NCI-H69 (cell line): ENCODE measurements around the gene STX17.
"Not testable (repeated sequence)": the region's sequence is repeated elsewhere in the genome, so short reads cannot be mapped to it uniquely, and the experiment has no call there.

Source experiments
- DNase-seq: peaks from one replicate; lab custom pipeline; 2025; lab: John Stamatoyannopoulos, UW

The STX17 gene

DNA sequence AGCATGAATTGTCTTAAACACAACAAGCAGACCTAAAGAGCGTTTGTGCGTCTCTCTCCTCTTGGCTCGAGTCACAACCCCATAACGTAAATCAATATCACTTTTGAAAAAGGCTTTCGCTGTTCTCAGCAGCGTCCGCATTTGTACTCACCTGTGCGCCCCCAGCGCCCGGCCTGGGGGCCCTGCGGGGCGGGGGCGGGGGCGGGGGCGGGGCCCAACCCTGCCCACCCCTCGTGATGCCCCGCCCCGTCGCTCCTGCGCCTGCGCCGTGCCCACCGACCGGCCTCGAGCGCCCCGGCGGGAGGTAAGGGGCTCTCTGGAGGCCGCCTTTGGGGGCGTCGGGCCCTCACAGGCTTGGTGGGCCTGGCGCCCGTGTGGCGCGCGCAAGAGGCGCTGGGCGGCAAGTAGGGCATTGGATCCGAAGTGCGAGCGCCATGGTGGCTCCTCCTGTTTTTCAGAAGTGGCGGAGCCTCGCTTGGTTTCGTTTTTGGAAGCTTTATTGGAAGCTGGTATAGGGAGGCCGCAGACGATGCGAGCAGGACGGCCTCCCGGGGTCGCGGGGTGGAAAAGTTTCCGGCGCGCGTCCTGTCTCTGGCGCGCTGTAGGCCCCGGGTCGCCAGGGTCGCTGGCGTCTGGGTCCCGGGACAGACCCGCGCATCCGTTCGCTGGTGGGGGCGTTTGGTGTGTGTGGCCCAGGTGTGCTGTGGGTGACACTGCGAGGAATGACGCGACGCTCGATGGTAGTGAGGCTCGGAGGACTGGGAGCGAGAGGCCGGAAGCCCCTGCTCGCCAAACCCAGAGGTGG lies at the start of gene STX17:
Gene STX17, plus strand, starts transcription at position 252 of the 805 bp plus-strand sequence. CDS start 8,586 bp downstream, outside the sequence.
- DNase-seq, result peak; percentile 91

DNA sequence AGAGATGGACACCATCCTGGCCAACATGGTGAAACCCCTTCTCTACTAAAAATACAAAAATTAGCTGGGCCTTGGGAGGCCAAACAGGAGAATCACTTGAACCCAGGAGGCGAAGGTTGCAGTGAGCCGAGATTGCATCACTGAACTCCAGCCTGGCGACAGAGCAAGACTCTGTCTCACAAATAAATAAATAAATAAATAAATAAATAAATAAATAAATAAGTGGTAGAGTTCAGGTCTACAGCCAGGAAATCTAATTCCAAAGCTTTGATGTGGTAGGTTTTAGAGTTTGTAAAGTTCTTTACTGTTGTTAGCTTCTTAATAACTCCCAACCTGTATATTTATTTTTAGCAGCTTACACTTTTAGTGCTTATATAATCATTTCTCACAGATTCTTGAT lies 48.9 kb upstream of the STX17 start:
- DNase-seq, result not testable (repeated sequence)

DNA sequence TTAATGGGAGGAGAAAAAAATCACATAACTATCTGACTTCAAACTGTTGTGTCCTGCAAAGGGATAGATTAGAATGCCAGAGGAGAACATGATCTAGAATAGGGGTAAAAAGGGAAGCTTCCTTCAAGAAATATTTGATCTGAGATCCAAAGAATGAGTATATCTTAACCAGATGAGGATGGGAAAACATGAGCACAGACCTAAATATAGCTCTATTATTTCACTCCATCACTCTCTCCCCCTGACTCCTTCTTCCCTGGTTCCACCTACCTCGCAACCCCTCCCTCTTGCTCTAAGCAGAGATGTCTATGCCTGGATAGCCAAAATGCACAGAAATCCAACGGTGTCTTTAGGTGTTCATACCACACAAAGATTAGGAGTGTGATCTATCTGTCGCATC lies 48.4 kb upstream of the STX17 start:
- DNase-seq, result no peak

DNA sequence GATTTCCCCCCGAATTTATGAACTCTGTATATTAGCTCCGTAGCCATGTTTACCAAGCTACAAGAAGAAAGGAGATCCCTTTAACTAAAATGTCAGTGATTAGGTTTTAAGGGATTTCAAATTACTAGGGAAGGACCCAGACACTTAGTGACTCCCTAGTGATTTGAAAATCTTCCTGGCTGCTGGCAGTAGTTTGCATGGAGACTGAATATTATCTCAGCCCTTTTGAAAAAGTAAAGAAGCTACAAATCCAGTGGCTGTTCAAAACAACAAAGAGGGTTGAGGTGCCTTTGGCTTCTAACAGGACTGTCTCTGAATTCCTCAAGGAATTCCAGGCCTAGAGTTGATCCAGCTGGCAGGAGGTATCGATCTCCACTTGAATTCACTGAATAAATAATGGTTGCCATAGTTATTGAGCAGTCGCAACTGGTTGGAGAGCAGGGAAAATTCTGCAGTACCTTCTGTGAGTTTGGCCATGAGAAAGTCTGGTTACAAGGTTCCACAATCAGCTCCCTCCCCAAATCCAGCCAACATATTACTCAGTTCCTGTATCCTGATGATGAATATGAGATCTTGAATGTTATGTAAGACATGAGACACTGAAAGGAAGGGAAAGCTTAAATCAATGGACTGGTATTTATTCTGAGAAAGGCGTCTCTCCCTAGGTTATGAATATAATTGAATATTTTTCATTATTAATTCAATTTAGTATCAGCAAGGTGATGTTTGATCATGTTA lies 47.0 kb upstream of the STX17 start:
- DNase-seq, result peak; percentile 33

DNA sequence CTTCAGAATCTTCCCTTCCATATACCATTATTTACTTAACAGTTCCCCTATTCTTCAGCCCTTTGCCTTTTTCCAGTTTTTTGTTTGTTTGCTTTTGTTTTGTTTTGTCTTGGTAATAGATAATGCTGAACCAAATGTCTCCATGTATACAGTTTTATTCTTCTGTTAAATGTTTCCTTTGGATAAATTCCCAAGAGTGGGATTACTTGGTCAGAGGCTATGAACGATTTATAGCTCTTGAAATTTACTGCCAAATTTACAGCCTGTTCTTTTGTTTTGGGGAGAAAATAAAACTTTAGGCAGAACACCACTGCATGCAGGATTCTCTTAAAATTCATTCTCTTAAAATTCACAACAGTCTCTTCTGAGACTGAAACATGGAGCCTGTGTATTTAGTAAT lies 46.2 kb upstream of the STX17 start:
- DNase-seq, result peak; percentile 11

DNA sequence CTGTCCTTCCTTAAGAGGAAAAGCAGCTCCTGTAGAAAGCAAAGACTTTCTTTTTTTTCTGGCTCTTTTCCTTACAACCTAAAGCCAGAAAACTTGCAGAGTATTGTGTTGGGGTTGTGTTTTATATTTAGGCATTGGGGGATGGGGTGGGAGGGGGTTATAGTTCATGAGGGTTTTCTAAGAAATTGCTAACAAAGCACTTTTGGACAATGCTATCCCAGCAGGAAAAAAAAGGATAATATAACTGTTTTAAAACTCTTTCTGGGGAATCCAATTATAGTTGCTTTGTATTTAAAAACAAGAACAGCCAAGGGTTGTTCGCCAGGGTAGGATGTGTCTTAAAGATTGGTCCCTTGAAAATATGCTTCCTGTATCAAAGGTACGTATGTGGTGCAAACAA lies 42.5 kb upstream of the STX17 start:
- no peak for DNase-seq

DNA sequence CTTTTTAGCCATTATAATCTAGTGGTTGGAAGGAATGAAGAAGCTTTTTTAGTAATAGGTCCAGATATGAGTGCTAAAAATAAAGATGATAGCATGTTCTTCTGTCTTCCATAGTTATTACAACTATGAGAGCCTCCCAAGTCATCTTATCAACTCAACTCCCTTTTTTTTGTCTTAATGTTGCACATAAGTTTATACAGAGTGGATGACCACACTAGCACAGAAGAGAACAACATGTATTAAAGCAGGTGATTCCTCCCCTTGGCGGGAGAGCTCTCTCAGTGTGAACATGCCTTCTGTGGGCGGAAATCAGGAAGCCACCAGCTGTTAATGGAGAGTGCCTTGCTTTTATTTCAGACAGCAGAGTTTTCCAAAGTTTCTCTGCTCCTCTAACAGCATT lies 40.1 kb upstream of the STX17 start:
- peak; percentile 30 for DNase-seq

DNA sequence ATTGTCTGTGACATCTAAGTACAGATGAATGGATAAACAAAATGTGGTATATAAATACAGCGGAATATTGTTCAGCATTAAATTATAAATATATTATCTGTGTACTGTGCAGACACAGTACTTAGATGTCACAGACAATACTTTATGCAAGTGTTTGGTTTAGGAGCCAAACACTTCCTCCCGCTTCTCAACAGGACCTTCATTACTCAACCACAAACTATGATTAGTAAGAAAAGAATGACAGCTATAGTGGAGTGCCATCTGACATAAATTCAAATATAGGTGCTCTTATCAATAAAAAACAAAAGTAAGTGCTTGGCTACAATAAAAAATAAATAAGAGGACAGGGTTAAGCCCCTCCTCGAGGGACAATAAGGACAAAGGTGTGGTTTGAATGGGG lies 38.9 kb upstream of the STX17 start:
- peak; percentile 33 for DNase-seq

DNA sequence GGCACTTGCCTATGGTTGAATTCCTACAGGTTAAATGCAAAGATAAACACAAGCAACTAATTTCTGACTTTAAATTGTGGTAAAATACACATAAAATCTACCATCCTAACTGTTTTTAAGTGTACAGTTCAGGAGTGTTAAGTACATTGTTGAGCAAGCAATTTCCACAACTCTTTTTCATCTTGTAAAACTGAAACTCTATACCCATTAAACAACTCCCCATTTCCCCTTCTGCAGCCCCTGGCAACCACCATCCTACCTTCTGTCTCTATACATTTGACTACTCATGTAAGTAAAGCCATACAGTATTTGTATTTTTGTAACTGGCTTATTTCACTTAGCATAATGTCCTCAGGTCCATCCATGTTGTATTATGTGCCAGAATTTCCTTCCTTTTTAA lies 38.5 kb upstream of the STX17 start:
- no peak for DNase-seq

DNA sequence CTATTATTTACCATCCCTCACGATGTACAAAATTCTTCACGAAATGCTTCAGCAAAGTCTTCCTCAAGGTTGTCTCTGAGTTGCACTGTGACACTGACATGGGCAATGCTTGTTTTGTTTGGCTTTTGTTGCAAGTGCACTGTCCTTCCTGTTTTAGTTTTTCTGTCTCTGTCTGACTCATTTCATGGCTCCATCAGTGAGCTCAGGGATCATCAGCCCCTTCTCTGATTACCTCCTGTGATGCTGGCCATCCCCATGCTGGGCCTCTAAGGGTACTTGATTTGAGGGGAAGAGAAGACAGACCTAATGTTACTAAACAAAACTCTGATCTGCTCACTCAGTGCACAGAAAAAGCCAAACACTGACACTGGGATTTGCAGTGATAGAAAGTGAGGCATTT lies 37.6 kb upstream of the STX17 start:
- DNase-seq, result no peak

DNA sequence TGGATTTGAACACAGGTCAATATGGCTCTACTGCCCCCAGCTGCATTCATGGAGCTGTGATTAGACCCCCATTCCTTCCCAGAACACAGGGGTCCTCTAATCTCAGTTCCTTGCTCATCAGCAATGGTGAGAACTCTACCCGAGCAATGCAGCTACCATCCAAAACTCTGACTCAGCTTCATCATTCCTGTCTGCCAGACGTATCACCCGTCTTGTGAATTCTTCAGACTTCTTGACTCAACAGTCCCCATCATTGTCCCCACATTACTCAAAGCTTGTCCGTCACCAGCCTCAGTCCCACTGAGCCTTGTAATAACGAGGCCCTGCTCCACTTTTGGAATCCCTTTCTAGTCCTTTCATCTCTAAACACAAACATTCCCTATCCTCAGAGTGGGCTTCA lies 36.3 kb upstream of the STX17 start:
- no peak for DNase-seq

DNA sequence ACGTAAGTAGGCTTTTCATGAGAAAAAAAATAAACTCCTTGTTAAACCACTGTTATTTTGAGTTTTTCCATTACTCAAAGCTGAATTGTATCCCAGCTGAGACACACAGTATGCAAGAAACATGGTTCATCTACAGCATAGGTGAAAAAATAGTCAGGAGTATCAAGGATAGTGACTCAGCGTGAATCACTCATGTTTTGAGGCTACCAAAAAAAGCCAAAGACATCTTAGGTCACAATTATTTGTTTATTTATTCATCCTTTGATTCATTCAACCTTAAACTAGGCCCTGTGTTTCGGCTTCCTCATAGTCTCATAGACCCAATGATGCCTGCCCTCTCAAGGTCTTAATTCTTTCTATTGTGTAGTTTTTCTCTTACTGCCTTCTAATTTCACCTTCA lies 32.9 kb upstream of the STX17 start:
- no peak for DNase-seq

DNA sequence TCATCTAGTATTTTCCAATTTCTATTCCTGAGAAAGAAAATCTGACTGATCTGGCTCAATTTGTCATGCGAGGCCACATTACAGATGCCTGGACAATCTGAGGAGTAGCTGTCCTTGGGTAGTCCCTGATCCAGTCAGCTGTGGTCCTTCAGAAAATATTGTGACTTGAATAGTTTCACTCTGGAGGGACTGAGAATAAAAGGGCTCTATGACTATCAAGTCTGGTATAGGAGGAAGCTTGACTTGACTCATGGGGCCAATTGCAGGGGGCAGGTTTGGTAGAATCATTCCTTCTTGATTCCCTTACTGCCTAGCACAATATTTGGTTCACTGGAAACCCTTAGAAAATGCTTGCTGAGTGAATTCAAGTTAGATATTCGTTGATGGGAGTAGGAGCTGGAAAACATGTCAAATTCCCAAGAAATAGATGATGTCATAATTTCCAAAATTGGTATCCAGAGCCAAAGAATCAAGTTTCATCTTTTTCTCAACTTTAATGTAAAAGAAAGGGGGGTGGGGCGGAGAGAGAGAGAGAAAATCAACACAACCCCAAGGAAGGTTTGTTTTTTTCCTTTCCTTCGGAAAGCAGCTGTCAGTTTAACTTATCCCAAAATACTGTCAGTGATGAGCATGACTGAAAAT lies 32.4 kb upstream of the STX17 start:
- no peak for DNase-seq

DNA sequence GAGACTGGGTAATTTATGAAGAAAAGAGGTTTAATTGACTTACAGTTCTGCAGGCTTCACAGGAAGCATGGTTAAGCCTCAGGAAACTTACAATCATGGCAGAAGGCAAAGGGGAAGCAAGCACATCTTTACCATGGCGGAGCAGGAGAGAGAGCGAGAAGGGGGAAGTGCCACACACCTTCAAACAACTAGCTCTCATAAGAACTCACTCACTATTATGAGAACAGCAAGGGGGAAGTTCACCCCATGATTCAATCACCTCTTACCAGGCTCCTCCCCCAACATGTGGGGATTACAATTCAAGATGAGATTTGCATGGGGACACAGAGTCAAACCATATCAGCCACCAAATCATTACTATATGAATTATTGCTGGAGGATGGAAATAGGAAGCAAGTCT lies 30.3 kb upstream of the STX17 start:
- DNase-seq, result no peak

DNA sequence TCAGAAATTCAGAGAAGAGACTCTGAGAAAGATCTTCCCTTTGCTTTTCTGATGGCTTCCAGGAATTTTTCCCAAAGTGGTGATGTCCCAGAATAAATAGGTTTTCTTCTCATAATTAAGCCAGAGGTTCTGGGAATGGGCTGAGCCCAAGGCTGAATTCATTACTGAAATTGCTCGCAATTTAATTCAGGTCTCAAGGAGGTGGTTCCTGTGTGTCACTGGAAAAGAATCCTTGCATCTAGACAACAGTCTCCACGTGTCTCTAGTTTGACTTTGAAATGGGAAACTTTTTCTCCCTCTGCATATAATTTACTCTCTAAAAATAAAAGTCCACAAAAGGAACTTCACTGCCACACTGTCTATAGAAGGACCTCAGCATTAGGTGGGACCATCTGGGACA lies 27.8 kb upstream of the STX17 start:
- no peak for DNase-seq

DNA sequence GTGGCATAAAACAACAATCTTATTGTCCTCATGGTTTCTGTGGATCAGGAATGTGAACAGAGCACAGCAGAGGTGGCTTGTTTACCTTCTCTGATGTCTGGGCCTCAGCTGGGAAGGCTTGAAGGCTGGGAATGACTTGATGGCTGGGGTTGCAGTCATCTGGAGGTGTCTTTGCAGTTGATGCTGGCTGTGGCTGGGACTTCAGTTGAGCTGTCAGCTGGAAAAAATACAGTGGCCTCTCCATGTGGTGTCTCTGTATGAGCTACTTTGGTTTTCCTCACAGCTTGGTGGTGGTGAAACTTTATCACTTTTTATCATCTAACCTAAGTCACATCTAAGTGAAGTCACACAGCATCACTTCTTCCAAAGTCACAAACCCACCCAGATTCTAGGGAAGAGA lies 24.7 kb upstream of the STX17 start:
- no peak for DNase-seq

DNA sequence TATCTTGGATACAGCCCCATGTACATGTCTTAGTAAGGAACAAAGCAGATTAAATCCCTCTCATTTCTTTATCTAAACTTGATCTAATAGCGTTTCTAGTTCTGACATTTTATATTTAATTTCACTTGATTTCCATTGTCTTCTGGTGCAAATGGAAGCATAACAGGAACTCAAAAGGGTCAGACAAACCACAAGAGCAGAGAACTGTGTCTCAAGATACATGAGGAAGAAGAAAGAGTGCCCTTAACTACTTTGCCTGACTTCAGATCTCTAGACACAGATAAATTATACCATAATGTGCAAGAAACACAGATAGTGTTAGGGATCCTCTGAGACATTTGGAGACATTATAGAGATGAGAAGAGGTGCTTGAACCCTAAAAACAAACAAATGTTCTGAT lies 20.7 kb upstream of the STX17 start:
- DNase-seq, result no peak

DNA sequence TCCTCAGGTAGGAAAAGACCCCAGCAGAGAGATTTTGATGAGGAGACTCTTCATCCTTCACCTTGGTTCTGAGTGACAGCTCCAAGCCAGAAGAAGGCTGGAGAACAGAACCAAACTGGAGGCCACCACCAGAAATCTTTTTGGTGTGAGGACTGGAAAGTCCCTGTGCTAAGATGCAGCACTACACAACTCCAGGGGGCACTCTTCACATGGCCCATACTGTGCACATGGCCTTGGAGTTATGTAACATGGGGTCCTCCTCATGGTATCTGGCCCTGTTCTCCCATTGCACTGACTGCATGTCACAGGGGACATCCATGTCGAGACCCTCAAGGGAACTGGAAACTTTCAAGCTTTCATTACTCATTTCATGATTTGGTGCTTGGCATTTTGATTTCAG lies 17.3 kb upstream of the STX17 start:
- no peak for DNase-seq

DNA sequence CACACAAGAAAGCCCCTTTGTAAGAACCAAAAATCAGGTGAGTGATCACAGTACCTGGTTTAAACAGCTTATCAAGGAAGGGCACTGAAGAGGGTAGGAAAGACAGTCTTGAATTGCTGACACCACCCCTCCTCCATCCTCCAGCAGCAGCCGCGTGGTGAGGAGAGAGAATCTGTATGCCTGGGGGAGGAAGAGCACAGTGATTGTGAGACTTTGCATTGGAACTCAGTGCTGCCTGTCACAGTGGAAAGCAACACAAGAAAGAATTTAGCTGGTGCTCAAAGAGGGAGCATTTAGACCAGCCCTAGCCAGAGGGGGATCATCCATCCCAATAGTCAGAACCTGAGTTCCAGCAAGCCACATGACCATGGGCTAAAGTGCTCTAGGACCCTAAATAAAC lies 11.6 kb upstream of the STX17 start:
- DNase-seq, result no peak

DNA sequence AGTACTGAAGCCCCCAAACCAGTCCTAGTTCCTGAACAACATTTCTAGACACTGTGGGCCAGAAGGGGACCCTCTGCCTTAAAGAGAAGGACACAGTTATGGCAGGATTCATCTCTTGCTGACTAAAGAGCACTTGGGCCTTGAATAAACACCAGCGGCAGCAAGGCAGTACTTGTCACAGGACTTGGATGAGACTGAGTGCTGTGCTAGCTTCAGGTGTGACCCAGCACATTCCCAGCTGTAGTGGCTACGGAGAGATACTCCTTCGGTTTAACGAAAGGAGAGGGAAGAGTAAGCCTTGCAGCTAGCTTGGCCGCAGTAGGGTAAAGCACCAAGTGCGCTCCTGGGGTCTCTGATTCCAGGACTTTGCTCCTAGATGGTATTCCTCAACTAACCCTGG lies 10.9 kb upstream of the STX17 start:
- no peak for DNase-seq

DNA sequence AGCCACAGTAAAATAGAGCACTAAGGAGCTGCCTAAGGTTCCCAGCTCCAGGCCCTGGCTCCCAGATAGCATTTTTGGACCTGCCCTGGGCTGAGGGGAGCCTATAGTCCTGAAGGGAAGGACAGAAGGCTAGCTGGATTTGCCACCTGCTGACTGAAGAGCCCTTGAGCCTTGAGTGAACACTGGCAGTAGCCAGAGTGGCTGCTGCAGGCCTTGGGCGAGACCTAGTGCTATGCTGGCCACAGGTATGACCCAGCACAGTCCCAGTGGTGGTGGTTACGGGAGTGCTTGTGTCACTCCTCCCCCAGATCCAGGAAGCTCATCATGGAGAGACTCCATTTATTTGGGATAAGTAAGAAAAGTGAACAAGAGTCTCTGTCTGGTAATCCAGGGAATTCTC lies 10.3 kb upstream of the STX17 start:
- DNase-seq, result no peak

DNA sequence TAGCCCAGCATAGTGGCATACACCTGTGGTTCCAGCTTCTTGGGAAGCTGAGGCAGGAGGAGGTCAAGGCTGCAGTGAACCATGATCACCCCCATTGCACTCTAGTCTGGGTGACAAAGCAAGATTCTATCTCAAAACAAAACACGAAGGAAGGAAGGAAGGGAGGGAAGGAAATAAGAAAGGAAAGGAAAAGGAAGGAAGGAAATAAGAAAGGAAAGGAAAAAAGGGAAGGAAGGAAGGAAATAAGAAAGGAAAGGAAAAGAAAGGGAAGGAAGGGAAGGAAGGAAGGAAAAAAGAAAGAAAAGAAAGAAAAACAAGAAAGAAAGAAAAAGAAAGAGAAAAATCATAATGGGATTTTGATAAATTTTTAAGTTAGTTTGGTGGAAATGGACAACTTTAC lies 3.1 kb upstream of the STX17 start:
- no peak for DNase-seq

DNA sequence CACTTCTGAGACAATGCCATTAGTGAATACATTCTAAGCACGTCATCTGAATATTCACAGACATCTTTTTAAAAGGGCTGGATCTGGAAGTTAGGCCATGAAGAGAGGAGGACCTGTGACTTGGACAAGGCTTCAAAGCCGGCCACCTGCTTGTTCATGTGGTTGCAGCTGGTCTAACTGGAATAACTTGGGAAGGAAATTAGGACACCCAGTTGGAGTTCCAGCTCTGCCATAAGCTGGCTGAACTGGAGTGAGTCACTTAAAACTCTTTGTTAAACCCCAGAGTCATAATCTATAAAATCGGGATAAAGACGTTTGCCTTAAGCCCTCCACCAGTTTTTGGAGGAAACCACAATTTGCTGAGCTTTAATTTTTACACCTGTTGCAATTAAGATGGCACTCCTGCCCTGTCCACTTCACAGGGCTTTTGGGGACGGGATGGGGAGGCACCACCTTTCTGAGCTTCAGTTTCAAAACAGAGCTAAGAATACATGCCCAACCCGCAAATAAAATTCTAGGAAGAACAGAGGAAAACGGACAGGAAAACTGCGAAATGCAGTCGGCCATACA lies 536 bp upstream of the STX17 start:
- peak; percentile 53 for DNase-seq
